Measurements from ENCODE around the gene ACAD11.
"Not testable (repeated sequence)": the region's sequence is repeated elsewhere in the genome, so short reads cannot be mapped to it uniquely, and the experiment has no call there.

The ACAD11 gene

DNA sequence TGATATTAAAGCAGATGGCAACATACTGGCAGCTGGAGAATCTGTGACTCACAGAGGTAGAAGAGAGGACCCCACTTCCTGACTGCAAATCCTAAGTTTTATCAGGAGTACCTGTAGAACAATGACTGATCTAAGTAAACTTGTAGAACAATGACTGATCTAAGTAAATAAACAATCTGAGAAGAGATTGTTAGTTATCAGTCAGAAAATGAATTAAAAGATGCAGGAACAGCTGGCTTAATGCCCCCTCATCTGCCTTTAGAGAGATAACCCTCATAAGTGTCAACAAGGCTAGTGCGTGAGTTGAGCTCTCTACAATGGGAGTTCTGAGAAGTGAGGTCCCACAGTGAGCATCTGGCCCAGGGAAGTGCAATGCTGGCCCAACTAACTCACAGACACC is 14.6 kb downstream of the ACAD11 start:
- DNase-seq (ENCODE audit: low spot score): no peak

DNA sequence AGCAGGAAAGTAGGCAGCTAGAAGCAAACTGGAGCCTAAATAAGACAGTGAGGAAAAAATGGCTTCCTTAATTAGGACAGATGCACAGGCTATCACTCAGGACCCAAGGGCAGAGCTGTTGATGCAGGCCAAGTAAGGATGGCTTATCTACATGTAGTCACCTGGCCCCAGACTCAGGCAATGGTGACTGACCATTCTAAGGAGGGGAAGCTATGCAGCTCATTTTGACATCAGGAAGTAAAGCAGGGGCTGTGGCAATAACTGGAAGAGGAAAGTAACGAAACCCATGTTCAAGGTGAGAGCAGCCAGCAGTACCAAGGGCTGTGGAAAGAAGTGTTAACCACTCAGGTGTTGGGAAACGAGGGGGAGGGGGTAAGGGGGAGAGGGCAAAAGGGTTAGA is 16.2 kb downstream of the ACAD11 start:
- no peak for DNase-seq (ENCODE audit: low spot score)

DNA sequence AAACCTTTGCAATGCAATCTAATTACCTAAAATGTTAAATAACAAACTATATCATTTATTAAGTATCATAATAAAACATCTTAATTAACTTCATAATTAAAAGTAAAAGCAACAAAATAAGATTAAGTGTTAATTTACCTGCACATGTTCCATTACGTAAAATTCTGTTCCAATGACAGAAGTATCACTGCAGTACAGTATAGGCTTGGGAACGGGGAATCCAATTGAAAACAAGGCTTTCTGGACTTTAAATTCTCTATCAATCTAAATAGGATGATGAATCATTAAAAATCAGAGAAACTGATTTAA is 17.1 kb downstream of the ACAD11 start:
- DNase-seq (ENCODE audit: low spot score): no peak

DNA sequence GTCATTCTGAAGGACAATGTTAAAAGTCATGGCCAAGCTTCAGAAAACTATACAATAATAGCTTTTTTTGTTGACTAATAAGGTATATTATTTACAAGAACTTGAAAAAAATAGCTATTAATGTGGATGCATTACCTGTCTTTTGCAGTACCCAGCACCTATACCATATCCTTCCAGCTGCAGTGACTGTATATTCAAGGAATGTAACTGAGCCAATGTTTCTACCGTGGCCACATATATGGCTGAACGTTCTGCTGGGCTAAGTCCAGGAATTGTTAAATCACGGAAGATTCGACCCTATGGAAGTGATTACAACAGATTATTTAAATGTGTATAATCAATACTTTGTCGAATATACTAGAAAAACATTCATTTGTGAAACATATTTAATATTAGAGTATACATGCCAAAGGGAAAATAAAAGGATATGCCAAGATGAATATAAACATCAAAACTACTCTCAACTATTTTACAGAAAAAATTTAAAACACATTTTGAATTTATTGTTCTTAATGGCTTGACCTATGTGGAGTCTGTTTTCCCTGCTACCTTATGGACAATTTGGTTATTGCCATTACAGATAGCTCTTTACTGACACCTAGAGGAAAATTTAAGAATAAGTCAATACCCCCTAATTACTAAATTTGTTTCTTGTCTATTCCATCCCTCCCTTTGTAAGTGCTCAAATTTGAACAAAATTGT is 17.6 kb downstream of the ACAD11 start:
- peak; percentile 76 for DNase-seq (ENCODE audit: low spot score)

DNA sequence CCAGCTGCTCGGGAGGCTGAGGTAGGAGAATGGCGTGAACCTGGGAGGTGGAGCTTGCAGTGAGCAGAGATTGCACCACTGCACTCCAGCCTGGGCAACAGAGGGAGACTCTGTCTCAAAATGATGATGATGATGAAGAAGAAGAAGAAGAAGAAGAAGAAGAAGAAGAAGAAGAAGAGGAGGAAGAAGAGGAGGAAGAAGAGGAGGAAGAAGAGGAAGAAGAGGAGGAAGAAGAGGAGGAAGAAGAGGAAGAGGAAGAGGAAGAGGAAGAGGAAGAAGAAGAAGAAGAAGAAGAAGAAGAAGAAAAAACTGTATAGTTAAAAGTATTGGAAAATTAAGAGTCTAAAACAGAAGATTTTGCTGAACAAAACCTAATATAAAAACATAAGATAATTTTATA is 18.2 kb downstream of the ACAD11 start:
- DNase-seq (ENCODE audit: low spot score): not testable (repeated sequence)

DNA sequence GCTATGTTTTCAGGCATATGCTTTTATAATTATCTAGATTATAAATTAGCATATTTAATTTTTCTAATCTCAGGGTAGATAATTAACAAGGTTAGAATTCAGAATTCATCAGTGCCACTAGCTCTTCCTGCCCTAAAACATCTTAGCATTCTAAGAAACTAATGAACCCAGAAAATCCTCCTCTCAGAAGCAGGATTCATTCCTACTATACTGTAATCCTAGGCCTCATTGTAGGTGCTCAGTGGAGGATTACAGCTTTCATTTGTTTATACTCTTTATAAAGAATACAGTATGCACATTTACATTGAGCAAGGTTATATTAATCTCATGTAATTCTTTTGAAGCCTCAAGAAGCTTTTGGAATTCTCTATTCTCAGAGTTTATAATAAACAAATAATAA is 20.9 kb downstream of the ACAD11 start:
- DNase-seq (ENCODE audit: low spot score): no peak

DNA sequence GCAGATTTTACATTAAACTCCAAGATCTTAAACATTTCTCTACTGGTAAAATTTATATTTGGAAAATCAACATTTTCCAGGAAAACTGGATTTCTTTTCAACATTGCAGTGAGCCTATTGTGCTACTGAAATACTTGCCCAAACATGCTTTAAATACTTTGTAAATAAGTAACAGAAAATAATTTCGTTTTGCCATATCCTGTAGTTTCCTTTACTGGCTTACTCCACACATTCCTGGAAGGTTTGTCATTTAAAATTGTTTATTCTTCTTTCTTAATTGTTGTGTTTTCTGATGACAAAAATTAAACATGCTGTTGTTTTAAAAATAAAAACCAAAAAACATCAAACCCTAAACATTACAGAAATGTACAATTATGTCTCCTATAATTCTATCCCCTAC is 22.0 kb downstream of the ACAD11 start:
- no peak for DNase-seq (ENCODE audit: low spot score)

DNA sequence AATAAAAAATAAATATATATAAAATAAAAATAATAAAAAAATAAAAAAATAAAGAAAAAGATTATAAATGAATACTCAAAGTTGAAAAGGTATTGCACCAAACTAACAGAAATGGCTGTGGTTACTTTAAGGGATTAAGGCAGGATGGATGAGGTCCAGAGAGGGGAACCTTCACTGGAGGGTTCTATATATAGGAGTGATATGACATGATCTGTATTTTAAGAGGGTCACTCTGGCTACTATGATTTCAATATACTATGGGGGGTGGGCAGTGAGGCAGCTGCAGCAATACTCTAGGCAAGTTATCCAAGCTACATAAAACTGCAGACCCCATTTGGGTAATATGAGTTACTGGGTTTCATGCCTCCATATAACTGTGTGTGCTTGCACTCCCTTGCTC is 24.6 kb downstream of the ACAD11 start:
- DNase-seq (ENCODE audit: low spot score): no peak

DNA sequence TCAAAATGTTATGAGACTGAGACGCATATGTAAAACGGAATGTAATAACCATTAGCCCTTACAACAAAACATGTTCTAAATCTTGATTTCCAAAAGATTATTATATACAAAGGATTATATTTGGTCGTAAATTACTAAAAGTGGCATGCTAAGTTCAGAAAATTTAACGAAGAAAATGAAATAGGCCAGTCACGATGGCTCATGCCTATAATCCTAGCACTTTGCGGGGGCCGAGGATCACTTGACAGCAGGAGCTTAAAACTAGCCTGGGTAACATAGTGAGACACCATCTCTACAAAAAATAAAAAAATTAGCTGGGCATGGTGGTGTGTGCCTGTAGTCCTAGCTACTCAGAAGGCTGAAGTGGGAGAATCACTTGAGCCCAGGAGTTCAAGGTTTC is 29.0 kb downstream of the ACAD11 start:
- DNase-seq (ENCODE audit: low spot score): no peak

DNA sequence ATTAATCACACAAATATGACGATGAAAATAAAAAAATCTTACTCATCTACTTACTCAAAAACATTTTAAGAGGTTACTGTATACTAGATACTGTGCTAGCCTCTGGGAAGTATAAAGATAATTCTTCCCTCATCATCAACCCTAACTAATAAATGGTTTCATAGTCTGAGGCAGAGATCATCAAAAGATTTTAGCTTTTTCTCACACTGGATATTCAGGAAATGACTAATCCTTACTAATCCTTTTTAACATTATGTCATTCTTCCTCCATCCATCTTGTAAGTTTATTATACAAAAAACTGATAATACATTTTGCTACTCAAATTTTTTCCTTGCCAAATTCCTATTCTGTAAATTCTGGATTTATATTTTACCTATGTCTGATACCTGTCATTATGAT is 29.7 kb downstream of the ACAD11 start:
- DNase-seq (ENCODE audit: low spot score): no peak

DNA sequence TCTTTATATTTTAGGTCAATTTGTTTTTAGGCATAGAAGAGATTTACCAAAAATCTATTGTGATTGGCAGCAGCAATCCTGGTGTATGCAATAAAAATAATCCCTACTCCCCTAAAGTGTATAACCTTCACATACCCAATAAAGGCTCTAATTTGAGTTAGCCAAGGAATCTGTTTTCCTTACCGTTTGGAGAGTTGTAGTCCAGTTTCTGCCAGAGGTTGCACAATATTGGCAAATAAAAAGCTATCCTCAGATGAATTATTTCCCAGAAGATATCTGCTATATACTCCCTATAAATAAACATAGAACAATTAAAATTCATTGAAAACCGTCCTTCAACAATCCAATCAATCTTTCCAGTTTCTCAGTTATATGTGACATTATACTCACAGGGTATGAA is 31.5 kb downstream of the ACAD11 start:
- DNase-seq (ENCODE audit: low spot score): no peak

DNA sequence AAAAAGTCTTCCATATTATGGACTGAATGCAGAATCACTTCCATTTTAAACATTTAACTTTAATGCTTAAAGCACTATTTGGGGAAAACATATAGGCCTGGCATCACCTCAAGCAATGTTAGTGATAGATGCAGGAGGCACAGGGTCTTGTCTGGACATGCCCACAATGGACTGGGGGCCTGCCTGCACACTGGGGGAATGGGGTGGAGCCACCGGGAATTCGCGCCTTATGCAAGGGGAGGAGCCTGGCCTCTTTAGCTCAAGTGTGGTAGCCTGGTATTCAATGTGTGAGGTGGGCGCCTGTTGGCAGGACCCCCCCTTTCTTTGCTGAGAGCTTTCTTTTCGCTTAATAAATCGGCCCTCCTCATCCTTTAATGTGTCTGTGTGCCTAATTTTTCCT is 32.7 kb downstream of the ACAD11 start:
- DNase-seq (ENCODE audit: low spot score): no peak

DNA sequence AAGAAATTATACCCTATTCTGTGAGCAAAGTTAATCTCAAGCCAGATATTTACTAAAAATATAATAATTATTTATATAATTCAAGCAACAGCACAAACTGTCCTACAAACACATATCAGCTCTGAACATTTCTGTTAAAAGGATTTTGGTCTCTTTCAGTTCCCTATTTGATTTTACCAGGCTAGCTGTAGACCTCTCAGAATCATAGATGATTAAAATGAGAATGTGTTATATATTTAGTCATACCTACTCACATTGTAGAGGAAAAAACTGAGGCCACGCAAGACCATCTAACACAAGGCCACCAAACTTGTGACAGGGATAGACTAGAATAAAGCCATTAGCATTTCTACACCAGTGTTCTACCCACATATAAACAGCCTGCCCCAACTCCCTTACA is 34.0 kb downstream of the ACAD11 start:
- DNase-seq (ENCODE audit: low spot score): peak; percentile 36

DNA sequence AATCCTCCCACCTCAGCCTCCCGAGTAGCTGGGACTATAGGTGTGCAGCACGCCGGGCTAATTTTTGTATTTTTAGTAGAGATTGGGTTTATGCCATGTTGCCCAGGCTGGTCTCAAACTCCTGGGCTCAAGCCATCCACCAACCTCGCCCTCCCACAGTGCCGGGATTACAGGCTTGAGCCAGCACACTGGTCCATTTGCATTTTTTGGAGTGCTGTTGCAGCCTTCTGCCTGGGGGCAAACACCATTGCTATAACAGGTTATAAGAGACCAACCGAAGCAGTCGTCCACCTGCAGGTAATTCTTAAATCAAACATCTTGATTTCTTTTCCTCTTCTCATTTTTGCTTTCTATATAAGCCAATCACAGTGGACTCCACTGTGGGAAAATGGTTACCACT is 34.8 kb downstream of the ACAD11 start:
- no peak for DNase-seq (ENCODE audit: low spot score)

DNA sequence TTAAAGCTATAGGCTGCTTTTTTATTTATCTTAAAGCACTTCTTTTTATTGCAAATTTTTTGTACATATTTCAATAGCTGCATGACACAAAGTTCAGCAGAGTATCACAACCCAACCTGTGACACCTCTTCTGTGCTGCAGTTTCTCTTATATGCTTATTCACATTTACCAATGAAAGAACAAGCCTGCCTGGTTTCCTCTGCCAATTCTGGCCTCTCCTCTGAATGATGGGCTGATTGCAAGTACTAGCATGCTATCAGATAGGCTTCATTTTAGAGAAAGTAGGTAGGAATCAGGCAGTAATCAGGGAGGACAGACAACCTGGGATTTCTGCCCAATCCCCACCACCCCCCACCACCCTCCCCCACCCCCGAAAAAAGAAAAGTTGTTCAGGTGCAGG is 36.0 kb downstream of the ACAD11 start:
- DNase-seq (ENCODE audit: low spot score): no peak

DNA sequence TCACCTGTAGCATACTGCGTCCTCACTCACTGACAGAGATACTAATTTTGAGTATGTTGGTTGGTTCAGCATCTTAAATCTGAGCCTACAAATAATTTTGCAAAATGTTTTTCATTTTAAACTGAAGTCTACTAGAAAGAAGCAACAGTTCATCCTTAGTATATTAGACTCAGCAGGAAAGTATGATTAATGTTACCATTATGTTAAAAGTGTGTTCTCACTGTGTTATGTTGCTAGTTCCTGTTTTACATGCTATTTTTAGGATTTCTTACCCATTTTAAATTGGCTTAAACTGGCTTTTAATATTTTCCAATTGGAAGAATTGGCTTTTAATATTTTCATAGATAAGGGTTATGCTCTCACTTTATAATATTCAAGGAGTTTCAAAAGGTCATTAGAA is 36.8 kb downstream of the ACAD11 start:
- DNase-seq (ENCODE audit: low spot score): no peak

DNA sequence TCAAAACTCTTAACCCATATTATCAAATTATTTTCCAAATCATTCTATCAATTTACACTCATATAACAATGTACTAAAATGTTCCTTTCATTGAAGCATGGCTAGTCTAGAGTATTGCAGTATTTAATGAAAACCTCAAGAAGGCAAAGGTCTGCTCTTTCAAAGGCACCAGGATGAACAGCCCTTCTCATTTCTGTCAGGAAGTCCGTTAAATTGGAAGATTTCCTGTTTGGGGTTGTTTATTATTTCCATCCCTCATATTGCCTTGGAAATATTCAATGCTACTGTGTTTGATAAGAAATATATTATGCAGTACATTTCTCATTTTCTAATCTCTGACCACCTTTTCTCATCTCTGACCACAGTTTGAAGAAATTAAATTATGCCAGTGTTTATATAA is 37.5 kb downstream of the ACAD11 start:
- DNase-seq (ENCODE audit: low spot score): no peak

DNA sequence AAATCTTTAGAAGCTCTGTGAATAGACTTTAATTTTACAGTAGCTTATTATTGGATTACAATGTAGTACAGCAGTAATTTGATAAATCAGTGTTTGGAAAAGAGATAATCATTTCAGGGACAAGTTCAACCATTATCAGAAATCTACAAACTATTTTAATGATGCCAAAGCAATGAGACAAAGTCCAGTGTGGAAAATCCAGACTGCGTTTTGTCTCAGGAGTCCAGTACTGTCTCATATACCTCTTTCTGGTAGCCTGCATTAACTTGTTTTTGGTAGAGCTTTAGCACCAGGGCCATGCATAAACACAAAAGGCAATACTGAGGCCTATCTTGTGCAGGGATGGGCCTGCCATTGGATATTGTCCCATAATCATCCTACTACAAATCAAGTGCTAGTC is 42.8 kb downstream of the ACAD11 start:
- DNase-seq (ENCODE audit: low spot score): no peak

DNA sequence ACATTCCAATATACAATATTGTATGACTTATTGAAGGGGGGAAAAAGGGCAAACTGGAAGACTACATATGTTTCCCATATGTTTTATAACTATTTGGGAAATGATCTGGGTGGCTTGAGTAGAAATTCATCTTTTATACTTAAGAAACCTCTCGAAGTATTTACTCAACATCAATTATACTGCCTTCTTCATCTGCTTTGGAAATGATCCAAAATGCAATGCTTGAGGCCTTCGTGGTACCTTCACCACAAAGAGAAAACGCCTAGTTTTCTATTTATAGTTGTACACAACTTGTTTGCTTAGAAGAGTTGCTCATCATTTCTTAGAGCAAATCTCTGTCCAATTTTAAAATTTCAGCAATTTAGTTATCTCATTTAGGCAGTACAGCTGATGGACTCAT is 43.7 kb downstream of the ACAD11 start:
- DNase-seq (ENCODE audit: low spot score): no peak

DNA sequence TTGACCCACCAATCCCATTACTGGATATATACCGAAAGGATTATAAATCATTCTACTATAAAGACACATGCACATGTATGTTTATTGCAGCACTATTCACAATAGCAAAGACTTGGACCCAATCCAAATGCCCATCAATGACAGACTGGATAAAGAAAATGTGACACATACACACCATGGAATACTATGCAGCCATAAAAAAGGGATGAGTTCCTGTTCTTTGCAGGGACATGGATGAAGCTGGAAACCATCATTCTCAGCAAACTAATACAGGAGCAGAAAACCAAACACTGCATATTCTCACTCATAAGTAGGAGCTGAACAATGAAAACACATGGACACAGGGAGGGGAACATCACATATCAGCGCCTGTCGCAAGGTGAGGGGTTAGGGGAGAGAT is 44.3 kb downstream of the ACAD11 start:
- DNase-seq (ENCODE audit: low spot score): not testable (repeated sequence)

DNA sequence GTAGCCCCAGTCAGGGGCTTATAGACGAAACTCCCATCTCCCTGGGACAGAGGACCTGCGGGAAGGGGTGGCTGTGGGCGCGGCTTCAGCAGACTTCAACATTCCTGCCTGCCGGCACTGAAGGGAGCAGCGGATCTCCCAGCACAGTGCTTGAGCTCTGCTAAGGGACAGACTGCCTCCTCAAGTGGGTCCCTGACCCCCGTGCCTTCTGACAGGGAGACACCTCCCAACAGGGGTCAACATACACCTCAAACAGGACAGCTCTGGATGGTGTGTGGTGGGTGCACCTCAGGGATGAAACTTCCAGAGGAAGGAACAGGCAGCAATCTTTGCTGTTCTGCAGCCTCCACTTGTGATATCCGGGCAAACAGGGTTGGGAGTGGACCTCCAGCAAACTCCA is 53.0 kb downstream of the ACAD11 start:
- not testable (repeated sequence) for DNase-seq (ENCODE audit: low spot score)

DNA sequence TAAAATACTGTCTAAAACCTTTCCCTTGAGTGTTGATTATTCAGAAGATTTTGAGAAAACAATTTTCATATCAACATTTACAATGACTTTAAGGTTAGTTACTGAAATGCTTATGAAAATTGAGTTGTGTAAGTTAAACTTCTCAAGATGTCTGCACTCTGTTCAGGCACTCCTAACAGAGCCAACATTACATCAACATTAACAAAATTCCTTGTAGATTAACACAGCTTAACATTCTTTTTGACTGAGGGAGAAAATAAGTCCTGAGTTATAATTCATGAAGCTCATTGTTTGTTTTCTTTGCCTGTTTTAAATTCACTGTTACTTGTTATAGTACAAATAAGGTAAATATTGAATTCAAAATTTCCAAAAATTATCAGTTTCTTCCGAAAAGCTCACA is 53.5 kb downstream of the ACAD11 start:
- DNase-seq (ENCODE audit: low spot score): no peak

DNA sequence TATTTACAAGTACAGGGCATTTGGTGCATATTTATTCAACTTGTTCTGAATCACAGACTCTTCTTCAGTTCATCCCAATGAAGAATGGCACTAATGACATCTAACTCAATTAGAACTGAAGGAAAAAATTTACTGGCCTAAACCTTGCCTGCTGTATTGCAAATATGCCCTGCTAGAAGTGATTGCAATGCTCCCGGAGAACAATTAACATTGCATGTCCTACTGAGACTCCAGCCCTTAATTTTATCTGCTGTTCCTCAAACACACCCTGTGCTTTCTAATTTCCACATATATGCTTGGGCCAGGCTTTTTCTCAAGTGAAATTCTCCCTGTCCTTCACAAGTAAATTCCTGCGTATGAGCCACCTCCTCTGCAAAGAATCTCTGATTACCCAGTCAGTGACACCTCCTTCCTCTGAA is 54.2 kb downstream of the ACAD11 start:
- DNase-seq (ENCODE audit: low spot score): no peak

DNA sequence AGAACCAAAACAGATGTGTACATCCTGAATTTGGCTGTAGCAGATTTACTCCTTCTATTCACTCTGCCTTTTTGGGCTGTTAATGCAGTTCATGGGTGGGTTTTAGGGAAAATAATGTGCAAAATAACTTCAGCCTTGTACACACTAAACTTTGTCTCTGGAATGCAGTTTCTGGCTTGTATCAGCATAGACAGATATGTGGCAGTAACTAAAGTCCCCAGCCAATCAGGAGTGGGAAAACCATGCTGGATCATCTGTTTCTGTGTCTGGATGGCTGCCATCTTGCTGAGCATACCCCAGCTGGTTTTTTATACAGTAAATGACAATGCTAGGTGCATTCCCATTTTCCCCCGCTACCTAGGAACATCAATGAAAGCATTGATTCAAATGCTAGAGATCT is 59.0 kb downstream of the ACAD11 start:
- not testable (repeated sequence) for DNase-seq (ENCODE audit: low spot score)

DNA sequence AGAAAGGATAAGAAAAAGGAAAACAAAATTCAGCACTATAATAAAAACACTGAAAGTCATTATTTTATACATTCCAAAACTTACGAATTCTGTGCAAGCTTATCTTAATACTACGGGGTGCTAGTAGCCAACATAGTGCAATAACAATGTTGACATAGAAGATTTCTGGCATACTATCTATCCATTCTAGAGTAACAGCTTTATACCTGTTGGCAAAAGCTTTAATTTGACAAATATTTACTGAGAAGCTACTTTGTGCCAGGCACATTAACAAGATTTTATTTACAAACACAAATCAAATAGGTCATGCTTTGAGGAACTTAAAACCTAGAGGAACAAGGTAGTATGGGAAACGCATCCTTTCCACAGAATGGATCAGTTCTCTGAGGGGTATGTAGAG is 61.4 kb downstream of the ACAD11 start:
- DNase-seq (ENCODE audit: low spot score): no peak

Data from NAMALWA (cell line).